Ramos (cell line): ENCODE data around the gene DUSP9.
"Not testable (repeated sequence)": the region's sequence is repeated elsewhere in the genome, so short reads cannot be mapped to it uniquely, and the experiment has no call there.

Experiments
- in situ Hi-C: fragments of 300-500 bp; cut with MboI; formaldehyde crosslinking; loops from one replicate; pipeline ENCODE4 v1.14.3; 2022; ENCODE audit warnings: low sequenced_read_pairs; ENCODE audit not compliant: unreplicated experiment

Gene DUSP9

DNA sequence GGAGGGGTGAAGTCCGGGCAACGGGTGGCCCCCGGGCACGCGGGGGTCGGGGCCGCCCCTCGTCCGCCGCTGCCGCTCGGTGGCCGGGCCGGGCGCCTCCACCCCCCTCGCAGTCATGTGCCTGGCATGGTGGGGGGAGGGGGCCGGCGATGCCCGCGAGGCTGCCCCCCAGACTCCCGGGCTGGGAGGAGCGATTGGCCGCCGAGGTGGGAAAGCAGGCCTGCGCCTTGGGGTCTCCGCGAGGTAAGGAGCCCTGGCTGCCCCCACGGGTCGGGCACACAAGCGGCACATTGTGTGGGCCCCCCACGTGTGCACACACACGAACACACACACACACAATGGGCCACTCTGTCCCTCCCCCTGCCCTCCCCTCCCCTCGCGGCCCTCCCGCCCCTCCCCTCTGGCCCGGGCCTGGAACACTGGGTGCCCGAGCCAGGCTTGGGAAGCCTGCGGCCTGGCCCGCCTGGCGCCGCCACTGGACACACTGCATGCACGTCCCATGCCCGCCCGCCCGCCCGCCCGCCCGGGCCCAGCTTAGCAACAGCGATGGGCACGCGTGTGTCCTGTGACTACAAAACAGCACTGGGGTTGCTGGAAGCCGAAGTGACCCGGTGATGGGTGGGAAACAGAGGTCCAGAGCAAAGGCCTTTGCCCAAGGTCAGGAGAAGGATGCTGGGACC, 42.0 kb downstream of the DUSP9 start:
- in situ Hi-C loops = no loop called here

DNA sequence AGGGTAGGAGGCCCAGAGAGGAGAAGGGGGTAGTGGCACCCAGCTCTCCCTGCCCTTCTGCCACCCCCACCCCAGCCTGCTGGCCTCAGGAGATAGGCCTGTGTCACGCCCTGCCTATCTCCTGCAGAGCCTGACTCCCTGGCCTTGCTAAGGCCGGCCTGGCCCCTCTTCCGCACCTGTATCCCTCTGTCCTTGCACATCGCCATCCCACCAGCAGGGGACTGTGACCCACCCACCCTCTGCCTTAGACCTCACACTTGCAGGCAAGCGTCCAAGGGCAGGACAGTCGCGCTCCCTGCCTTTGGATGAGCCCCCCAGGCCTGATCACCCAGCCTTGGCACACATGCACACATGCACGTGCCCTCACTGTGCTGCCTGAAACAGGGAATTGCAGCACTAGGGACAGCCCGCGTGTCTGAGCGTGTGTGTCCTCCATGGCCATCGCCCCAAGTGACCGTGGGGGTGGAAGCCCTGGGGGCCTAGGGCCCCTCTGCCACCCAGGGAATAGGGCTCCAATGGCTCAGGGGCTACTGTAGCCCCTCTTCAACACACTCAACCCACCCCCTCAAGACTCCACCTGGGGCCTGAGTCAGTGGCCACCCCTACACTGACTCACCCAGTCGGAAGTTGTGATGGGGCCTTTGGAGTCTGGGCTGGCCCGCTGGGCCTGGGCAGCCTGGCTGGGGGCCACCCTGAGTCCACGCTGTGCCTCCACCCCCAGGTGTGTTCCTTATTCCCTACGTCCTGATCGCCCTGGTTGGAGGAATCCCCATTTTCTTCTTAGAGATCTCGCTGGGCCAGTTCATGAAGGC, 42.9 kb downstream of the DUSP9 start:
- in situ Hi-C loops = no loop called here

- in situ Hi-C loops = no loop called here
Measured at GRCh38 chrX:153690466-153690865, 43.5 kb downstream of the DUSP9 start.

DNA sequence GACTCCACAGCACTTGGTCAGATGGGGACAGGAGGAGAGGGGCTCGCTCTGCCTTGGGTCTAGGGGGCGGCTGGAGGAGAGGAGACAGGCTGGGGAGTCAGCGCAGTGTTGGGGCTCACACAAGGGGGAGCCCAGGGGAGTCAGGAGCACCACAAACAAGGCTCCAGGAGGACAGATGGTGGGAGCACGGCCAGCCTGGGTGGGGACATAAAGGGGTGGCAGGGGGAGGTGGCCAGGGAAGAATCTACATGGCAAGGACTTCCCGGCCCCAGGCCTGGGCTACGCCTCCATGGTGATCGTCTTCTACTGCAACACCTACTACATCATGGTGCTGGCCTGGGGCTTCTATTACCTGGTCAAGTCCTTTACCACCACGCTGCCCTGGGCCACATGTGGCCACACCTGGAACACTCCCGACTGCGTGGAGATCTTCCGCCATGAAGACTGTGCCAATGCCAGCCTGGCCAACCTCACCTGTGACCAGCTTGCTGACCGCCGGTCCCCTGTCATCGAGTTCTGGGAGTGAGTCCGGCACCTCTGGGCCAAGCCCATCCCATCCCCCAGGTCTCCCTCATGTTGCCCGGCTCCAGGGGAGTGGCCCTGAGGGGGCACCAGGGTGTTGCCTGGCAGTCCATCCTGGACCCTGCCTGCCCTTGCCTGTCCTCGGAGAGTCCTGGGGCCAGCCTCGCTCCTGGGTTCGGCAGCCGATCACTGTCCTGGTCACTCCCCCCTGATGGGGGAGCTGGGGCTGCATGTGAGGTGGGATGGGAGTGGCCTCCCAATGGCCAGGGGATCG, 44.2 kb downstream of the DUSP9 start:
- in situ Hi-C loops = not testable (repeated sequence)

GRCh38 chrX:153692003-153692402, 45.0 kb downstream of the DUSP9 start:
- in situ Hi-C loops = no loop called here

DNA sequence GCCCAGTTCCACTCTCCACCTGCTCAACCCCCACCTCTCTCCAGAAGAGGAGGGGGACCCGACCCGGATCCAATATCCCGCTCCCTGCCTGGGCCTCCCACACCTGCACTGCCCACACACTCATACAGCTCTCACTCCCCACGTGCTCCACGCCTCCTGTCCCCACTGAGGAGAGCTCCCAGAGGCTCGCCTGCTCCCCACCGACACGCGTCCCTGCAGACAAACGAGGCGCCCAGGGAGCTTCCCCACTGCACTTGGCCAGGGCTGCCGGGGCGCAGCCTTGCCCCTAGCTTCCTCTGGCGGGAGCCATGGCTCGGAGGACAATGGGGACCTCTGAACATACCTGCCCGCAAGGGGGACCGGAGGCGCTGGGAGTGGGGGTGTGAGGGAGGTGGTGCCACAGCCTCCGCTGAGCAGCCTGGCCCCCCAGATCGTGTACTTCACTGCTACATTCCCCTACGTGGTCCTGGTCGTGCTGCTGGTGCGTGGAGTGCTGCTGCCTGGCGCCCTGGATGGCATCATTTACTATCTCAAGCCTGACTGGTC, 45.7 kb downstream of the DUSP9 start:
- in situ Hi-C loops = no loop called here

- in situ Hi-C loops = no loop called here
Measured at GRCh38 chrX:153693216-153694086, 46.4 kb downstream of the DUSP9 start.

DNA sequence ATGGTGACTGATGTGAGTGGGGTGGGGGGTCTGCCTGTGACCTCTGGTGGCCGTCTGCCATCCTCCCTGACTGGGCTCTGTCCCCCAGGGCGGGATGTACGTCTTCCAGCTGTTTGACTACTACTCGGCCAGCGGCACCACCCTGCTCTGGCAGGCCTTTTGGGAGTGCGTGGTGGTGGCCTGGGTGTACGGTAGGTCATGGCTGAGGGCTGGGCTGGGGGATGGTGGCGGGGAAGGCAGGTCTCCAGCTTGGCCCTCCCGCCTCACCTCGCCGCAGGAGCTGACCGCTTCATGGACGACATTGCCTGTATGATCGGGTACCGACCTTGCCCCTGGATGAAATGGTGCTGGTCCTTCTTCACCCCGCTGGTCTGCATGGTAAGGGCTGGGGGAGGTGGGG, 47.3 kb downstream of the DUSP9 start:
- in situ Hi-C loops = not testable (repeated sequence)

DNA sequence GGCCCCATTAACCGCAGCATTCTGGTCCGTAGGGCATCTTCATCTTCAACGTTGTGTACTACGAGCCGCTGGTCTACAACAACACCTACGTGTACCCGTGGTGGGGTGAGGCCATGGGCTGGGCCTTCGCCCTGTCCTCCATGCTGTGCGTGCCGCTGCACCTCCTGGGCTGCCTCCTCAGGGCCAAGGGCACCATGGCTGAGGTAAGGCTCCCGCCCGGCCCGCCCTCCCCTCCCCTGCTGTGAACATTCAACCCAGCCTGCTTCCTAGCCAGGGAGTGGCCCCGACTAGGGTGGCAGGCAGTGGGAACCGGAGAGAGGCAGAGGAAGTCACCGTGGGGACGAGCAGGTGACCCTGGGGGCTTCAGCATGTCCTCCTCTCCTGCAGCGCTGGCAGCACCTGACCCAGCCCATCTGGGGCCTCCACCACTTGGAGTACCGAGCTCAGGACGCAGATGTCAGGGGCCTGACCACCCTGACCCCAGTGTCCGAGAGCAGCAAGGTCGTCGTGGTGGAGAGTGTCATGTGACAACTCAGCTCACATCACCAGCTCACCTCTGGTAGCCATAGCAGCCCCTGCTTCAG, 47.8 kb downstream of the DUSP9 start:
- in situ Hi-C loops = no loop called here

- in situ Hi-C loops = no loop called here
Measured at GRCh38 chrX:153696100-153696499, 49.1 kb downstream of the DUSP9 start.

DNA sequence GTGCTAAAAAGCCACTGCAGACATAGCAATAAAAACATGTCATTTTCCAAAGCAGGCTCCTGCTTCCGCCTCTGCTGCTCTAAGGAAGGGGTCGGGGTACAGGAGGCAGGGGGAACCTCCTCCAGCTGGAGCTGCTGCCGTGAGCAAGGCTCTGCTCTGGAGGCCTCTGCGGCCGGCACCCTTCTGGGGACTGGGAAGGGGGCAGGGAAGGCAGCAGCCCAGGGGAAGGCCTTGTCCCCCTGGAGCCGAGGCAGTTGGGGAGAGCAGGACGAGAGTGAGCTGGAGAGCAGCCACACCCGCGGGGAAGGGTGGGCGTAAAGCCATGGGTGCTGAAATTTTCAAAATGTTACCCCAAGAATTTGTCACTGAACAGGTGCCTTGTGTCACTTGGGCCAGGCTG, 49.5 kb downstream of the DUSP9 start:
- in situ Hi-C loops = not testable (repeated sequence)

GRCh38 chrX:153696986-153697722, 50.2 kb downstream of the DUSP9 start:
- in situ Hi-C loops = not testable (repeated sequence)

DNA sequence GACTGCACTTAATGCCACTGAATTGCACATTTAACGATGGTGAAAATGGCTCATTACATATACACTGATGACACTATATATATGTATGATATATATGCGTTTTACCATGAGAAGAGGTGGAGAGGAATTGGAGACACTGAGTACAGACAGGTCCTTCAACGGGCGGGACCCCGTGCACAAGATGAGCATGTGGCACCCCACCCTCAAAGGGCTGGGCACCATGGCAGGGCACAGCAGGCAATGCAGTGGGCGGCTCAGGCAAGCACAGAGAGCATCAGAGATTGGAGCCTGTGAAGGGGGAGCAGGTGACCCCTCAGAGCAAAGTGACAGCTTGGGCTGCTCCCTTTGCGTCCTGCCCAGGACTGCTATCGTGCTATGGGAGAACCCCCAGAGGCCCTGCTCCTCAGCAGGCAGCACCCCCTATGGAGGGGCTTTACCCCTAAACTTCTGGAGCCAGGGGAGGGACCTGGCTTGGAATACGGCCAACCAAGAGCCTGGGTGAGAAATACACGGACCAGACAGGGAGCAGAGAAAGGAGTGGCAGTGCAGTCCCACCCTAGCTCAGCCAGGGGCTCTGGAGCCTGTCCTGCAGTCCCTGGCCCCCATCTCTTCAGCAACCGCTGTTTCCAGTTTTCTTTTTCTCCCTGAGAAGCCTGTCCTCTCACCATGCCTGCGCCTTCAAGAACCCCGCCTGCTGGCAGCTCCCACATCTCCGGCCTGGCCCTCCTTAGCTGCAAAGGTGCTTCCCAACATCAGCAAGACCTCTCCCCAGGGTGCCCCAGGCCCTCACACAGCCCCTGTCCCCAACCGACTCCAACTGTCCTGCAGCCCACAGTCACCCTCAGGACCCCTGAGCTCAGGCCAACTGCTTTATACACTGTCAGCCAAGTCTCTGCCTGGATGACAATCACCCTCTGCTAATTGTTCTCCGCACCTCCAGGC, 51.2 kb downstream of the DUSP9 start:
- in situ Hi-C loops = no loop called here

DNA sequence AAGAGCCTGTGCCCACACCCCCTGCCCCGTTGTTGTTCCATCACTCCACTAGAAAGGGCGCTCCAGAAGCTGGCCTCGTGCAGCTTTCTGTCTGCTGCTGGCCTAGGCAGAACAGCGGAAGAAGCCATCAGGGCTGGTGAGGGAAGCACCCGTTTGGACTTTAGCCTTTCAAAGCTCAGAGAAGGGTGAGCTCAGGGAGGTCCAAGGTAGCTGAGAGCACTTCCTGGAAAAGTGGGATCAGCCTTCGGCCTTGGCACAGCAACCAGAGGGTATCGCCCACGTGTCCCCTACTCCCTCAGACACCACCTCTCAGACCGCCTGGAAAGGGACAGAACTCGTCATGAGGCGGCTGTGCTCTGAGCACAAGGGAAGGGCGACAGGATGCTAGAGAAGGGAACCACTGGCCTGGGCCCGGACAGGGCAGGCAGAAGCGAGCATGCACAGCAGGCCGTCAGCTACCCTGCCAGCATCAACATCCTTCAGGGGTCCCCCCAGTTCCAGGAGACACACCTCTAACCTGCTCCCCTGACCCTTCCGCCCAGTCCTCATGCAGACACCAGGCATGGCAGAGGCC, 52.3 kb downstream of the DUSP9 start:
- in situ Hi-C loops = not testable (repeated sequence)

- in situ Hi-C loops = not testable (repeated sequence)
Measured at GRCh38 chrX:153699784-153700371, 52.9 kb downstream of the DUSP9 start.

- in situ Hi-C loops = no loop called here
Measured at GRCh38 chrX:153700376-153700945, 53.5 kb downstream of the DUSP9 start.
